Brain microvascular endothelial cell (primary cell): Measurements from ENCODE around the gene FBXO31.

Source experiments
- DNase-seq: peaks from one replicate; pipeline ENCODE4 v3.0.0-alpha.2; 2020
- H3K27ac ChIP-seq: fragments of 250-450 bp; sonication (Bioruptor Pico); 2 replicates; pipeline ENCODE4 v1.5.1; 2020; ENCODE audit warnings: mild to moderate bottlenecking, moderate library complexity
- H3K27me3 ChIP-seq: fragments of 250-450 bp; sonication (Bioruptor Pico); replicated peaks from 2 replicates; pipeline ENCODE4 v1.5.1; 2020; ENCODE audit warnings: mild to moderate bottlenecking
- H3K36me3 ChIP-seq: fragments of 250-450 bp; sonication (Bioruptor Pico); replicated peaks from 2 replicates; pipeline ENCODE4 v1.5.1; 2020; ENCODE audit warnings: mild to moderate bottlenecking
- H3K4me3 ChIP-seq: 2 replicates; pipeline ENCODE4 v1.5.1; 2011; ENCODE audit warnings: low read depth, mild to moderate bottlenecking, control low read depth, low read length, moderate library complexity
- CTCF ChIP-seq: IDR thresholded peaks from 2 replicates; pipeline ENCODE4 v1.5.1; 2011; ENCODE audit warnings: low read depth, mild to moderate bottlenecking, moderate library complexity, low read length, control low read depth, inconsistent platforms; ENCODE audit errors: missing control alignments
- in situ Hi-C: cut with HindIII; loops from 2 replicates; pipeline ENCODE4 v1.10.0; 2017; ENCODE audit warnings: low sequenced_read_pairs, low pct_ligation_motif_present

FBXO31 gene

GRCh38 chr16:87295259-87295658 lies 88.3 kb downstream of the FBXO31 start:
- no peaks in the 10 kb centered on the region for H3K27me3 ChIP-seq
- H3K27ac ChIP-seq = no peak overlapping the region
- H3K36me3 ChIP-seq = no peaks in the 10 kb centered on the region
- in situ Hi-C loops = loop anchor here (25.0 kb wide), 1 partner anchor 733 kb away; the partner anchor contains the start of genes FOXC2 and MTHFSD
- no peak for TF ChIP-seq CTCF
- no peak overlapping the region for H3K4me3 ChIP-seq
- no peak for DNase-seq

DNA sequence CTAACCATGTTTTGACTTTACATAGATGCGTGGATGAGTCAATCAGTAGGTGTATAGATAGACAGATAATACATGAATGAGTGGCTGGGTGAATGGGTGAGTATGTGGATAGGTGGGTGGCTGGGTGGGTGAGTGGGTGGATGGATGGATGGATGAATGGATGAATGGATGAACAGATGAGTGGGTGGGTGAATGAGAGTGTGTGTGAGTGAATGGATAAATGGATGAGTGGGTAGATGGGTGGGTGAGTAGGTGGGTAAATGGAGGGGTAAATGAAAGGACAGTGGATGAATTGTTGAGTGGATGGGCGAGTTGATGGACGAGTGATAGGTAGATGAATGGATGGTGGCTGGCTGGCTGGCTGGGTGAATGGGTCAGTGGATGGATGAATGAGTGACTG lies 89.6 kb downstream of the FBXO31 start:
- no peak for DNase-seq
- TF ChIP-seq CTCF = no peak
- Histone ChIP-seq H3K27me3 (no peaks in the 10 kb centered on the region), H3K4me3 (no peak overlapping the region), H3K36me3 (no peaks in the 10 kb centered on the region), H3K27ac (no peak overlapping the region)
- in situ Hi-C loops = loop anchor here (25.0 kb wide), 1 partner anchor 732 kb away; the partner anchor contains the start of genes FOXC2 and MTHFSD

DNA sequence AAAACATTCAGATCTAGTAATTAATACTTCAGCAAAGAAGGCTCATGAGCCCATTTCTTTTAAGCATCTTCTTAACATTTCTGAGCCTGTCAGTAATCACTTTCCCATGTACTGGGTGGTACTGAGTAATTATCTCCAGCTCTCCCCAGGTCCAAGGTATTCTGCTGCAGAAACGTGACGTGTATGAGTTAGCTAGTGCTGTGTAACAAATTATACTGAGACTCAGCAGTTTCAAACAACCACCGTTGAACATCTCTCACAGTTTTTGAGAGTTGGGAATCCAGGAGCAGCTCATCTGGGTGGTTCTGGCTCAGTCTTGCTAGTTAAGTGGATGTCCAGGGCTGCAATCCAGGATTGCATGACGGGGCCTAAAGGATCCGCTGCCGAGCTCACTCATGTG lies 91.6 kb downstream of the FBXO31 start:
- Histone ChIP-seq H3K36me3 (no peaks in the 10 kb centered on the region), H3K4me3 (no peak overlapping the region), H3K27me3 (no peaks in the 10 kb centered on the region), H3K27ac (no peak overlapping the region)
- no peak for TF ChIP-seq CTCF
- in situ Hi-C loops = loop anchor here (25.0 kb wide), 1 partner anchor 730 kb away; the partner anchor contains the start of genes FOXC2 and MTHFSD
- no peak for DNase-seq

- H3K27ac ChIP-seq = no peak overlapping the region
- H3K4me3 ChIP-seq = no peak overlapping the region
- TF ChIP-seq CTCF = no peak
- H3K27me3 ChIP-seq = no peaks in the 10 kb centered on the region
- no peak for DNase-seq
- in situ Hi-C loops = loop anchor here (25.0 kb wide), 1 partner anchor 727 kb away; the partner anchor contains the start of genes FOXC2 and MTHFSD
- H3K36me3 ChIP-seq = no peaks in the 10 kb centered on the region
Measured at GRCh38 chr16:87288753-87289362, 94.7 kb downstream of the FBXO31 start.

- no peaks in the 10 kb centered on the region for H3K36me3 ChIP-seq
- no peak for TF ChIP-seq CTCF
- H3K4me3 ChIP-seq = no peak overlapping the region
- H3K27ac ChIP-seq = no peak overlapping the region
- in situ Hi-C loops = loop anchor here (25.0 kb wide), 1 partner anchor 725 kb away; the partner anchor contains the start of genes FOXC2 and MTHFSD
- no peak for DNase-seq
- H3K27me3 ChIP-seq = no peaks in the 10 kb centered on the region
Measured at GRCh38 chr16:87286839-87287626, 96.5 kb downstream of the FBXO31 start.
